HG03354 (cell line): Measurements from ENCODE around the gene PQBP1.
"Not testable (repeated sequence)": the region's sequence is repeated elsewhere in the genome, so short reads cannot be mapped to it uniquely, and the experiment has no call there.

ENCODE experiments used
- ATAC-seq: cut with Tn5 transposase; IDR thresholded peaks from one replicate; pipeline ENCODE4 v1.9.1; 2021; ENCODE audit warnings: mild to moderate bottlenecking; ENCODE audit not compliant: unreplicated experiment, poor library complexity, severe bottlenecking

The PQBP1 gene

GRCh38 chrX:48897625-48898306, at the start of gene PQBP1, which contains the start of gene TIMM17B:
Gene PQBP1, plus strand, starts transcription at chrX:48897930. Its CDS starts 580 bp downstream, at chrX:48898510.
Gene TIMM17B, minus strand, starts transcription at chrX:48897768. Its CDS starts 19 bp downstream, at chrX:48897749.
- peak; percentile 90 for ATAC-seq

GRCh38 chrX:48848847-48849246, 48.9 kb upstream of the PQBP1 start:
- ATAC-seq, result no peak

GRCh38 chrX:48852857-48853256, 44.9 kb upstream of the PQBP1 start:
- no peak for ATAC-seq

- not testable (repeated sequence) for ATAC-seq
Measured at GRCh38 chrX:48853494-48853893, 44.2 kb upstream of the PQBP1 start.

GRCh38 chrX:48854121-48854804, 43.5 kb upstream of the PQBP1 start:
- not testable (repeated sequence) for ATAC-seq

GRCh38 chrX:48854898-48855297, 42.8 kb upstream of the PQBP1 start:
- no peak for ATAC-seq

- ATAC-seq, result no peak
Measured at GRCh38 chrX:48864210-48864609, 33.5 kb upstream of the PQBP1 start.

GRCh38 chrX:48872017-48872416, 25.7 kb upstream of the PQBP1 start:
- ATAC-seq, result not testable (repeated sequence)

GRCh38 chrX:48876944-48877343, 20.8 kb upstream of the PQBP1 start:
- not testable (repeated sequence) for ATAC-seq

- ATAC-seq, result no peak
Measured at GRCh38 chrX:48883729-48884128, 14.0 kb upstream of the PQBP1 start.

GRCh38 chrX:48886586-48886985, 11.1 kb upstream of the PQBP1 start:
- ATAC-seq, result not testable (repeated sequence)

- no peak for ATAC-seq
Measured at GRCh38 chrX:48890296-48890925, 7.3 kb upstream of the PQBP1 start.

- peak; percentile 44 for ATAC-seq
Measured at GRCh38 chrX:48890934-48891401, 6.8 kb upstream of the PQBP1 start.

GRCh38 chrX:48891402-48892288, 6.1 kb upstream of the PQBP1 start:
- ATAC-seq, result peak; percentile 79

GRCh38 chrX:48892896-48893295, 4.8 kb upstream of the PQBP1 start:
- no peak for ATAC-seq

- ATAC-seq, result no peak
Measured at GRCh38 chrX:48893556-48894348, 4.0 kb upstream of the PQBP1 start.

- no peak for ATAC-seq
Measured at GRCh38 chrX:48894891-48895290, 2.8 kb upstream of the PQBP1 start.

GRCh38 chrX:48896611-48897011, 1.1 kb upstream of the PQBP1 start:
- ATAC-seq, result no peak

- ATAC-seq, result peak; percentile 18
Measured at GRCh38 chrX:48897157-48897624, 539 bp upstream of the PQBP1 start.
